Esophagus muscularis mucosa (tissue), 4 donors: ENCODE data around the gene TRPV6.

Source experiments
- EP300 ChIP-seq: sonication (generic); formaldehyde crosslinking; IDR thresholded peaks from one replicate; pipeline ENCODE4 v1.6.1; 2017; ENCODE audit warnings: antibody characterized with exemption
- POLR2A ChIP-seq: fragments of 450-650 bp; IDR thresholded peaks from one replicate; pipeline ENCODE4 v1.6.1; 2017; ENCODE audit warnings: antibody characterized with exemption, moderate library complexity, mild to moderate bottlenecking, low read depth
- POLR2AphosphoS5 ChIP-seq, 2 donors: sonication (generic); formaldehyde crosslinking; IDR thresholded peaks; one replicate each; pipeline ENCODE4 v1.6.1; 2017; ENCODE audit warnings: antibody characterized with exemption in 2 of 2
- TF ChIP-seq, protein P1 (sequence below), 3 experiments: fragments of 200-600 bp in 2 of 3; fragments of 450-650 bp in 1 of 3; sonication (generic) in 2 of 3; IDR thresholded peaks; one replicate each; pipeline ENCODE4 v1.5.1; 2017 to 2019; ENCODE audit warnings: antibody characterized with exemption in 3 of 3, mild to moderate bottlenecking in 2 of 3, moderate library complexity in 1 of 3

DNA sequence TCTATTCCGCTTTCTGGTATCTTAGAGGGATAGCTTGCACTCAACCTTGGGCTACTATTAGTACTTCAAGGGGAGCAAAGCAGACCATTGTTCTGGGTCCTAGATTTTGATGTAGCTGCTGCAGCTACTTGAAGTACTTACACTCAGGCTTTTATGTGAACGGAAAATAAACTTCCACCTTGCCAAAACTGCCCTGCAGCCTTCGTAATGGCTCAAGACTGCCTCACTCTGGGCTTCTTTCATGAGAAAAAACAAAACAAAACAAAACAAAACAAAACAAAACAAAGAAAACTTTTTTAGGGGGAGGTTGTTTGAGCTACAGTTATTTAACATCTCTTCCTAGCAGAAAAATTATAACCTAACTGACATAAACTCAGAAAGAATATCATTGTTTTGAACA is 50.1 kb downstream of the TRPV6 start:
- TF ChIP-seq, protein P1, sequence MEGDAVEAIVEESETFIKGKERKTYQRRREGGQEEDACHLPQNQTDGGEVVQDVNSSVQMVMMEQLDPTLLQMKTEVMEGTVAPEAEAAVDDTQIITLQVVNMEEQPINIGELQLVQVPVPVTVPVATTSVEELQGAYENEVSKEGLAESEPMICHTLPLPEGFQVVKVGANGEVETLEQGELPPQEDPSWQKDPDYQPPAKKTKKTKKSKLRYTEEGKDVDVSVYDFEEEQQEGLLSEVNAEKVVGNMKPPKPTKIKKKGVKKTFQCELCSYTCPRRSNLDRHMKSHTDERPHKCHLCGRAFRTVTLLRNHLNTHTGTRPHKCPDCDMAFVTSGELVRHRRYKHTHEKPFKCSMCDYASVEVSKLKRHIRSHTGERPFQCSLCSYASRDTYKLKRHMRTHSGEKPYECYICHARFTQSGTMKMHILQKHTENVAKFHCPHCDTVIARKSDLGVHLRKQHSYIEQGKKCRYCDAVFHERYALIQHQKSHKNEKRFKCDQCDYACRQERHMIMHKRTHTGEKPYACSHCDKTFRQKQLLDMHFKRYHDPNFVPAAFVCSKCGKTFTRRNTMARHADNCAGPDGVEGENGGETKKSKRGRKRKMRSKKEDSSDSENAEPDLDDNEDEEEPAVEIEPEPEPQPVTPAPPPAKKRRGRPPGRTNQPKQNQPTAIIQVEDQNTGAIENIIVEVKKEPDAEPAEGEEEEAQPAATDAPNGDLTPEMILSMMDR (IDR thresholded peaks at IDR 0.05) = no peak
- TF ChIP-seq POLR2AphosphoS5 (IDR thresholded peaks at IDR 0.05) (no peak), POLR2A (no peak), EP300 (no peak)
